Mucosa of rectum (tissue), 2 donors: ENCODE results near the gene COL23A1.

ENCODE experiments used
- H3K27ac ChIP-seq, 2 donors: one replicate each; pipeline ENCODE4 v1.7.0; 2013; ENCODE audit warnings: inconsistent platforms in 2 of 2, low read depth in 2 of 2, low read length in 2 of 2
- H3K27me3 ChIP-seq, 2 donors: one replicate each; pipeline ENCODE4 v1.7.0; 2013; ENCODE audit warnings: low read length in 2 of 2; ENCODE audit not compliant: control insufficient read depth in 2 of 2, insufficient read depth in 2 of 2
- H3K36me3 ChIP-seq, 2 donors: one replicate each; pipeline ENCODE4 v1.7.0; 2013; ENCODE audit warnings: low read length in 2 of 2; ENCODE audit not compliant: control insufficient read depth in 2 of 2, insufficient read depth in 2 of 2
- H3K4me1 ChIP-seq, 2 donors: one replicate each; pipeline ENCODE4 v1.7.0; 2013; ENCODE audit warnings: low read length in 2 of 2, mild to moderate bottlenecking in 1 of 2; ENCODE audit not compliant: control insufficient read depth in 2 of 2, insufficient read depth in 2 of 2
- H3K4me3 ChIP-seq, 2 donors: one replicate each; pipeline ENCODE4 v1.7.0; 2013; ENCODE audit warnings: low read length in 2 of 2
- H3K9ac ChIP-seq, 2 donors: one replicate each; pipeline ENCODE4 v1.7.0; 2013; ENCODE audit warnings: low read length in 2 of 2, low read depth in 1 of 2, mild to moderate bottlenecking in 1 of 2
- H3K9me3 ChIP-seq, 2 donors: one replicate each; pipeline ENCODE4 v1.7.0; 2013; ENCODE audit warnings: low read length in 2 of 2; ENCODE audit not compliant: control insufficient read depth in 2 of 2
- donor health status: healthy.
- donor health status: Normal muscosa, but diverticular disease.

Gene COL23A1

DNA sequence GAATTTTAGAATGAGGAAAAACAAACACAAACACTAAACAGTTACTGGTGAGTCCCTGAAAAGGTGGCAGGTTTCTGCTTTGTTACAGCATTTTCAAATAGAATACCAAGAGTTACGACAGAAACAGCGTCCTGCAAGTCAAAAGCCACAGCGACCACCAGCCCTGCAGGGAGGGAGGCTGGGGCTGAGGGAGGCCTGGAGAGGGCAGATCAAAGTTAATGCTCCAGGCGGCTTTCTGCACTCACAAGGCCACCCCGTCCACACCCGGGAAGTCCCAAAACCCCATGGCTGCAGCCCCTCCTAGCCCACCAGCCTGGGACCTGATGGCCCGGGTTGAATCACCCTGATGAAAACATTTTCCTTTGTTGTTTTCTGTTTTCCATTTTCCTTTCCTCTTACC, 29.3 kb downstream of the COL23A1 start:
- H3K36me3 ChIP-seq: no peaks in the 10 kb centered on the region
- no peak overlapping the region for H3K4me3 ChIP-seq
- no peak overlapping the region for H3K9ac ChIP-seq
- H3K27ac ChIP-seq: no peak overlapping the region
- H3K9me3 ChIP-seq: no peaks in the 10 kb centered on the region
- H3K4me1 ChIP-seq: no peaks in the 10 kb centered on the region
- no peaks in the 10 kb centered on the region for H3K27me3 ChIP-seq

DNA sequence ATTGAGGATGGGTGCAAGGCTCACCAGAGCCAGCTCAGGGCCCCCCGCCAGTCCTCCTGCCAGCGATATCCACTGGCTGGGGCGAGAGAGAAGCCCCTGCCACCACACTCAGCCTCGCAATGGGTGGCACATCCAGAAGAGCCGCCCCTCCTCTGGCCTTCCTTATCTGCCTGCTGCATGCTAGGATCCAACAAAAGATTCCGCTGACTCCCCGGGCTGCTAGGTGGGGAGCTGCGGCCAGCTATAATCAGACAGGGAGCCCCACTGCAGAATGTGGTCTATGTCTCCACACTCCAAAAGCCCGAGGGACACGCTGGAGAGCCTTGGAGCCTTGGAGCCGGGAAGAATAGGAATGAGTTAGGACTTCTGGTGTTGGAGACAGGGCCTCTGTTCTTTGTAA, 32.8 kb downstream of the COL23A1 start:
- H3K4me1 ChIP-seq: no peaks in the 10 kb centered on the region
- no peak overlapping the region for H3K27ac ChIP-seq
- H3K9me3 ChIP-seq: no peaks in the 10 kb centered on the region
- H3K4me3 ChIP-seq: no peak overlapping the region
- no peak overlapping the region for H3K9ac ChIP-seq
- H3K27me3 ChIP-seq: no peaks in the 10 kb centered on the region
- H3K36me3 ChIP-seq: no peaks in the 10 kb centered on the region

DNA sequence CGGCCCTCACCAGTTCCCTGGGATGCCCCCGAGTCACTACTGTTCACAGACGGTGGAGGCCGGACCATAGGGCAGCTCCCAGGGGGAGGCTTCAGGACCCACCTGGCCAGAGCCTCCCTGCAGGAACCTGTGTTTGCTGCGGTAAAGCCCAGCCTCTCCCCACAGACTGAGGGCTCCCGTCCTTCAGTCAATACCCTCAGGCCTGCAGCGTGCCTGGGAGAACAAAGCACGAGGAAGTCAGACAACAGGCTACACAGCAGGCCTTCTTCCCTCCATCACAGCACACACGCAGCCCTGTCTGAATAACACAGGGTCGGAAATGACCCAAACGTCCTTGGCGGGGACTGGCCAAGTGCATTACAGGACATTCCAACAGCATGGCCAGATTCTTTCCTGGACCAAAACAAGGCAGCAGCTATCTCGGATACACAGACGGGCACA, 34.4 kb downstream of the COL23A1 start:
- Histone ChIP-seq H3K27ac (no peak overlapping the region), H3K36me3 (no peaks in the 10 kb centered on the region), H3K9ac (no peak overlapping the region), H3K9me3 (no peaks in the 10 kb centered on the region), H3K4me1 (no peaks in the 10 kb centered on the region), H3K27me3 (no peaks in the 10 kb centered on the region), H3K4me3 (no peak overlapping the region)

DNA sequence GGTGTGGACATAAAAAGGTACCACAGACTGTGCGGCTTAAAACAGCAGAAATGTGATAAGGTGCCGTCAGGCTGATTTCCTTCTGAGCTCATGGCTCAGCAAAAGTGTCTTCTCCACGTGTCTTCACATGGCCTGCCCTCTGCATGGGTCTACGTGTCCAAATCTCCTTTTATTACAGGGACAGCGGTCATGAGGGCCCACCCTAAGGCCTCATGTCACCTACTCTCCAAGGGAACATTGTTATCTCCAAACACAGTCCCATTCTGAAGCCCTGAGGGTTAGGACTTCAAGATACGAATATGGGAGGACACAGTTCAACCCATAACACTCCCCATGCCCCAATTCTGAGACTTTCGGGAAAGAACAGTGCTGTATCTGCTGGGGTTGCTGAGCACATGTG, 35.2 kb downstream of the COL23A1 start:
- H3K4me3 ChIP-seq: no peak overlapping the region

DNA sequence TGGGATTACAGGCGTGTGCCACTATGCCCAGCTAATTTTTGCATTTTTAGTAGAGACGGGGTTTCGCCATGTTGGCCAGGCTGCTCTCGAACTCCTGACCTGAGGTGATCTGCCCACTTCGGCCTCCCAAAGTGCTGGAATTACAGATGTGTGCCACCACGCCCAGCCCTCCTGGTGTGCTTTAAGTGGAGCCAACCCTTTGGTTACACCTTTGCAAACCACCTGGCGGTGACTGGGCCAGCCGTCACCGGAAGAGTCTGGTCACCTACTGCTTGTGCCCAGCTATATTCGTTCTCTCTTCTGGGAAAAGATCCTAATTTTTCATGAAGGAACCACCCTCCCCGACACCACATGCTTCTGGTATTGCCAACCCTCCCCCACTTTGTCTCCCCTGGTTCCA, 35.9 kb downstream of the COL23A1 start:
- Histone ChIP-seq H3K4me3 (no peak overlapping the region), H3K36me3 (no peaks in the 10 kb centered on the region), H3K4me1 (no peaks in the 10 kb centered on the region), H3K27me3 (no peaks in the 10 kb centered on the region), H3K27ac (no peak overlapping the region), H3K9ac (no peak overlapping the region), H3K9me3 (no peaks in the 10 kb centered on the region)

More for the DNA sequence above, 35.2 kb downstream of the COL23A1 start:
- Histone ChIP-seq H3K4me1 (no peaks in the 10 kb centered on the region), H3K27ac (no peak overlapping the region), H3K9me3 (no peaks in the 10 kb centered on the region), H3K27me3 (no peaks in the 10 kb centered on the region), H3K36me3 (no peaks in the 10 kb centered on the region), H3K9ac (no peak overlapping the region)

DNA sequence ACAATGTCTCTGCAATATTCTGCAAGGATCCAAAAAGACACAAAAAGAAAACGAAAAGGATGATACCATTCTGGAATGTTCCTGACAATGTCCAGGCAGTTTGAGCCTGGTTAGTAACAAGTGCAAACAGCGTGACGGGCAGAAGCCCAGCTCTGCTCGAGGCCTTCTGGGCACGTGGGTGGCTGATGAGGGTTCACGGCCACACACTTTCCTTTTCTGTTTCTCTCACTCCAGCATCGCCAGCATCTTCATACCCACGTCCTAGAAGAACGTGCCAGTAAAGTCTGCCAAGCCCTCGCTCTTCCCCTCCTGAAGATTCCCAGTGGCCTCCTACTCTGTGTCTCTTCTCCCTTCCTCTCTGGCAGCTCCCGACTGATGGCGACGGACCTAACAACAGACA, 36.7 kb downstream of the COL23A1 start:
- H3K27ac ChIP-seq: no peak overlapping the region

DNA sequence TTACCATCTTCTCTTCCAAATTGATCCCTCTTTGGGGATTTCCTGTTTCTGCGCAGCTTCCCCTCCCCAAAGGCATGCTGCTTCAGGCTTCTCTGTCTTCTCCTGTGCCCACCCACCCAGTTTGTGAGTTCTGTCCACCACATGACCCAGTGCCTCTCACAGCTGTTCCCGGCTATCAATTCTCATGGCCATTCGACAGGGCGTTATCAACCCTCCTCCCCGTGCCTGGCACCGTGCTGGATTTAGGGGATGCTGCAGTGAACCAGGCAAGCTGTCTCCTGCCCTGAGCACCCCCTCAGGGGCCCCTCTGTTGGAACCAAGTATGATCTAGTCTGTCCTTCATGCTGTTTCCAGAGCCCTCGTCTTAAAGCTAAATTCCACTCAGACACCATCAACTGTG, 38.7 kb downstream of the COL23A1 start:
- H3K27me3 ChIP-seq: no peaks in the 10 kb centered on the region
- H3K9me3 ChIP-seq: no peaks in the 10 kb centered on the region
- H3K36me3 ChIP-seq: no peaks in the 10 kb centered on the region
- H3K27ac ChIP-seq: no peak overlapping the region
- H3K9ac ChIP-seq: no peak overlapping the region
- H3K4me3 ChIP-seq: no peak overlapping the region
- no peaks in the 10 kb centered on the region for H3K4me1 ChIP-seq

More for the DNA sequence above, 36.7 kb downstream of the COL23A1 start:
- H3K27me3 ChIP-seq: no peaks in the 10 kb centered on the region
- no peaks in the 10 kb centered on the region for H3K9me3 ChIP-seq
- H3K4me1 ChIP-seq: no peaks in the 10 kb centered on the region
- no peak overlapping the region for H3K9ac ChIP-seq
- H3K4me3 ChIP-seq: no peak overlapping the region
- no peaks in the 10 kb centered on the region for H3K36me3 ChIP-seq

DNA sequence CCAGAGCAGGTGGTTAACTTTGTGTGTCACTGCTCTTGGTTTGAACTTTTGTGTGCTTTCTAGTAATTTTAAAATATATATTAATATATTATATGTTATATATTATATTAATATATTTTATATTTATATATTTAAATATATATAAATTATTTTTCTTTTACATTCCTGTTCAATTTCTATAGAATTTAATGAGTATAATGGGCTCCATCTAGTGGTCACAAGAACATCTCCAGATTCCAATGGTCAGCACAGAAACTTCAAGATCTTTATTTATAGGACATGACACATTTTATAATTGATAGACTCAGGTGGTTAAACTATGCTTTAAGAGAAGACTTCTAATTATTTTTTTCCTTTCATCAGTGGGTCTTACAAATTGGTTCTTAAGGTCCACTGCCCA, 39.1 kb downstream of the COL23A1 start:
- Histone ChIP-seq H3K4me3 (no peak overlapping the region), H3K36me3 (no peaks in the 10 kb centered on the region)

DNA sequence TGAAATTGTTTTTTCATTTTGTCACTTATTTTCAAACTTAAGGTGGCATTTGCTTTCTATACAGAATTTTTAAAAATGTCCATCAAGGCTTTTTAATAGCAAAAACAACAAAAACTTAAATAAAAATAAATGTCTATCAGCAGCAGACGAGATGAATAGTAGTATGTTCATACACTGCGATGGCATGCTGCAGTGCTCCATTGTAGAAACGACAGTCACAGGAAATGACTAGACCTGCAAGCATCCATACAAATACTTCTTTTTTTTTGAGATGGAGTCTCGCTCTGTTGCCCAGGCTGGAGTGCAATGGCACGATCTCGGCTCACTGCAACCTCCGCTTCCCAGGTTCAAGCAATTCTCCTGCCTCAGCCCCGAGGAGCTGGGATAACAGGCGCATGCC, 41.4 kb downstream of the COL23A1 start:
- Histone ChIP-seq H3K9ac (no peak overlapping the region), H3K36me3 (no peaks in the 10 kb centered on the region), H3K9me3 (no peaks in the 10 kb centered on the region), H3K4me3 (no peak overlapping the region), H3K27ac (no peak overlapping the region), H3K27me3 (no peaks in the 10 kb centered on the region), H3K4me1 (no peaks in the 10 kb centered on the region)

More for the DNA sequence above, 39.1 kb downstream of the COL23A1 start:
- no peak overlapping the region for H3K27ac ChIP-seq
- H3K9ac ChIP-seq: no peak overlapping the region
- no peaks in the 10 kb centered on the region for H3K4me1 ChIP-seq
- no peaks in the 10 kb centered on the region for H3K9me3 ChIP-seq
- H3K27me3 ChIP-seq: no peaks in the 10 kb centered on the region

DNA sequence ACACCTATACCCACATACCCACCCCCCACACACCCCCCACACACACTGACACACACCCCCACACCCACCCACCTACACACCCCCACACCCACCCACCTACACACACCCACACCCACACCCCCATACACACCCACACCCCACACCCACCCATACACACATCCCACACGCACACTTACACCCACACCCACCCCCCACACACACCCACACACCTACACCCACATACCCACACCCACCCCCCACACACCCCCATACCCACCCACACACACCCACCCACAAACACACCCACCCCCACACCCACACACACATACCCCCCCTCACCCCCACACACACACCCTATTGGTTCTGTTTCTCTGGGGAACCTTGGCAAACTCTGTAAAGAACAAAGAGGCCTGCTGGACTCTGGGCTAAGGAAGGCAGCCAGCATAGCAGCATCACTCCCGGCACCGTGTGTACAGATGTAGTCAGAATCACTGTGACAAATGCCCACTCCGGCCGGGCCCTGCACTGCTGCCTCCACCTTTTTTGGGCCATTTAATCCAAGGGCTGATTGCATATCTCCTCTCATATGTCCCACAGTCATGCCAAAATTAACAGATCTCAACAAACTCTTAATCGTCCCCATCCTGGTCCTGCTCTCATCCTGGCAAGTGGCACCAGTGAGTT, 42.3 kb downstream of the COL23A1 start:
- Histone ChIP-seq H3K9me3 (no peaks in the 10 kb centered on the region), H3K4me3 (no peak overlapping the region), H3K9ac (no peak overlapping the region), H3K36me3 (no peaks in the 10 kb centered on the region), H3K27ac (no peak overlapping the region), H3K4me1 (no peaks in the 10 kb centered on the region), H3K27me3 (no peaks in the 10 kb centered on the region)
